Heart left ventricle (tissue), 16 donors: ENCODE results near the gene B9D2. TPM values are rescaled to one million over a fixed set of nuclear protein-coding genes. Genes with fewer than 3 reads are reported as not detected.

Source experiments
- ATAC-seq, 4 donors: fragments of 200-7000 bp; cut with Tn5 transposase; one replicate each; pipeline ENCODE4 v1.9.1; 2020 to 2022; ENCODE audit warnings: moderate library complexity in 4 of 4, mild to moderate bottlenecking in 3 of 4, moderate number of reproducible peaks in 1 of 4
- DNase-seq, 5 donors: peaks; one replicate each; pipeline ENCODE4 v3.0.0-alpha.2; 2020
- H3K27ac ChIP-seq, 12 donors: fragments of 200-600 bp; sonication (generic) in 4 of 12; one replicate each; pipeline versions ENCODE4 v1.5.0 to v1.8.0; 2016 to 2022; ENCODE audit warnings: mild to moderate bottlenecking in 2 of 12
- H3K27me3 ChIP-seq, 9 donors: fragments of 200-600 bp; sonication (generic) in 2 of 9; one replicate each; pipeline versions ENCODE4 v1.5.1 to v1.8.0; 2016 to 2022; ENCODE audit warnings: mild to moderate bottlenecking in 3 of 9
- H3K36me3 ChIP-seq, 9 donors: fragments of 200-600 bp; sonication (generic) in 2 of 9; one replicate each; pipeline versions ENCODE4 v1.5.0 to v1.8.0; 2018 to 2022; ENCODE audit warnings: mild to moderate bottlenecking in 2 of 9
- H3K4me1 ChIP-seq, 12 donors: fragments of 200-600 bp; sonication (generic) in 4 of 12; one replicate each; pipeline versions ENCODE4 v1.5.0 to v1.8.0; 2016 to 2022; ENCODE audit warnings: mild to moderate bottlenecking in 3 of 12
- H3K4me3 ChIP-seq, 12 donors: fragments of 200-600 bp; sonication (generic) in 4 of 12; one replicate each; pipeline versions ENCODE4 v1.5.0 to v1.8.0; 2017 to 2022; ENCODE audit warnings: mild to moderate bottlenecking in 9 of 12, moderate library complexity in 4 of 12
- H3K9me3 ChIP-seq, 12 donors: fragments of 200-600 bp; sonication (generic) in 4 of 12; one replicate each; pipeline versions ENCODE4 v1.5.0 to v1.8.0; 2016 to 2022; ENCODE audit warnings: mild to moderate bottlenecking in 1 of 12
- POLR2A ChIP-seq, 2 donors: fragments of 450-650 bp; IDR thresholded peaks; one replicate each; pipeline ENCODE4 v1.6.1; 2017; ENCODE audit warnings: antibody characterized with exemption in 2 of 2, mild to moderate bottlenecking in 2 of 2, moderate library complexity in 2 of 2
- WGBS, 4 donors: extraction: QIAGEN DNeasy Blood & Tissue Kit in 2 of 4; methylation state at CpG; one replicate each; pipeline versions ENCODE4 v1.1.5 to v1.1.7; 2013 to 2018; 5-methylcytosine and 5-hydroxymethylcytosine counted together
- intact Hi-C, 10 donors: fragments of 100-400 bp; cut with DNase I; formaldehyde crosslinking; loops; one replicate each; pipeline versions ENCODE4 v1.11.1 to v1.14.2; 2022
- polyA plus RNA-seq, 2 donors: library from polyadenylated mRNA; stranded (reverse); fragments of 200-250 nt; gene quantifications; one replicate each; pipeline ENCODE4 v1.2.3, GENCODE V29; 2013
- total RNA-seq, 9 donors: library from RNA; depleted of rRNA in 2 of 9; stranded (reverse); fragments of >200 nt in 2 of 9; fragmentation: NEBNext Ultra II Directional in 3 of 9; extraction: Animal tissue kit (Norgen Biotek cat#: 25700) in 3 of 9; gene quantifications; one replicate each; pipeline versions ENCODE4 v1.1.0 to v1.2.4, GENCODE V29; 2016 to 2023
- TF ChIP-seq, protein P1 (sequence below), 12 donors: fragments of 200-600 bp; sonication (generic) in 4 of 12; IDR thresholded peaks; one replicate each; pipeline versions ENCODE4 v1.5.0 to v1.8.0; 2018 to 2022; ENCODE audit warnings: antibody characterized with exemption in 12 of 12, mild to moderate bottlenecking in 5 of 12
- donor health status: ischemic (EF 13 %, LVEDD 7.1; RV severe dilation, severe dysfunction).
- donor health status: healthy with polysubstance abuse.
- donor health status: DM: no; HTN: yes; CAD: no.
- donor health status: DM: no; HTN: no; CAD: no.
- donor health status: ischemic (EF 25% LVEDD 6.9; RV normal size, moderate dysfunction).
- donor health status: ischemic (EF 25% LVEDD 5.7; RV mildly dilated, moderate dysfunction).
- donor health status: healthy.
- donor health status: DM: yes; HTN: yes; CAD: no.
- donor health status: ischemic (EF 35%, LVEDD 5.7; RV mildly dilated, moderate dysfunction).
- donor health status: nonischemic (EF 11% LVEDD 7.7; RV severe dilation, severe dysfunction).
- donor health status: DM: yes; HTN: yes; CAD: no.
- donor health status: PGD.
- donor health status: ischemic (EF 29% LVEDD 5.4; RV normal size, mild dysfunction).
- donor health status: nonischemic (EF 23%, LVEDD 6.1; RV moderate dilation, normal function).

The B9D2 gene
- total and polyA plus RNA-seq, 11 donors = 1.9 to 14.6 (median 3.3) TPM

GRCh38 chr19:41319500-41320184 lies 44.3 kb downstream of the B9D2 start:
- TF ChIP-seq, protein P1, sequence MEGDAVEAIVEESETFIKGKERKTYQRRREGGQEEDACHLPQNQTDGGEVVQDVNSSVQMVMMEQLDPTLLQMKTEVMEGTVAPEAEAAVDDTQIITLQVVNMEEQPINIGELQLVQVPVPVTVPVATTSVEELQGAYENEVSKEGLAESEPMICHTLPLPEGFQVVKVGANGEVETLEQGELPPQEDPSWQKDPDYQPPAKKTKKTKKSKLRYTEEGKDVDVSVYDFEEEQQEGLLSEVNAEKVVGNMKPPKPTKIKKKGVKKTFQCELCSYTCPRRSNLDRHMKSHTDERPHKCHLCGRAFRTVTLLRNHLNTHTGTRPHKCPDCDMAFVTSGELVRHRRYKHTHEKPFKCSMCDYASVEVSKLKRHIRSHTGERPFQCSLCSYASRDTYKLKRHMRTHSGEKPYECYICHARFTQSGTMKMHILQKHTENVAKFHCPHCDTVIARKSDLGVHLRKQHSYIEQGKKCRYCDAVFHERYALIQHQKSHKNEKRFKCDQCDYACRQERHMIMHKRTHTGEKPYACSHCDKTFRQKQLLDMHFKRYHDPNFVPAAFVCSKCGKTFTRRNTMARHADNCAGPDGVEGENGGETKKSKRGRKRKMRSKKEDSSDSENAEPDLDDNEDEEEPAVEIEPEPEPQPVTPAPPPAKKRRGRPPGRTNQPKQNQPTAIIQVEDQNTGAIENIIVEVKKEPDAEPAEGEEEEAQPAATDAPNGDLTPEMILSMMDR (IDR thresholded peaks at IDR 0.05) = no peak
- WGBS, 4 donors = 74 to 85% (median 79%) methylated on average over 16 to 20 of the region's 20 CpGs
- intact Hi-C loops = loop anchor here in 6 of 10 donors (2.0 to 10.0 kb wide), 6 partner anchors 33 to 245 kb away; partner anchors contain the start of genes B3GNT8 (in 2 of the 6) and TGFB1 (in 1 of the 6)
- peaks cover 3 to 81% (median 64%) of the 10 kb centered on the region in 9 donors for H3K36me3 ChIP-seq
- H3K4me1 ChIP-seq = peaks cover 3 to 39% (median 33%) of the 10 kb centered on the region in 12 donors
- H3K4me3 ChIP-seq = no peak overlapping the region
- no peaks in the 10 kb centered on the region for H3K9me3 ChIP-seq
- H3K27me3 ChIP-seq = no peaks in the 10 kb centered on the region
- DNase-seq (no peak), ATAC-seq (peak in 1 of 4 donors; percentile 52)
- peak overlapping the region in 1 of 12 donors; percentile 73 for H3K27ac ChIP-seq

DNA sequence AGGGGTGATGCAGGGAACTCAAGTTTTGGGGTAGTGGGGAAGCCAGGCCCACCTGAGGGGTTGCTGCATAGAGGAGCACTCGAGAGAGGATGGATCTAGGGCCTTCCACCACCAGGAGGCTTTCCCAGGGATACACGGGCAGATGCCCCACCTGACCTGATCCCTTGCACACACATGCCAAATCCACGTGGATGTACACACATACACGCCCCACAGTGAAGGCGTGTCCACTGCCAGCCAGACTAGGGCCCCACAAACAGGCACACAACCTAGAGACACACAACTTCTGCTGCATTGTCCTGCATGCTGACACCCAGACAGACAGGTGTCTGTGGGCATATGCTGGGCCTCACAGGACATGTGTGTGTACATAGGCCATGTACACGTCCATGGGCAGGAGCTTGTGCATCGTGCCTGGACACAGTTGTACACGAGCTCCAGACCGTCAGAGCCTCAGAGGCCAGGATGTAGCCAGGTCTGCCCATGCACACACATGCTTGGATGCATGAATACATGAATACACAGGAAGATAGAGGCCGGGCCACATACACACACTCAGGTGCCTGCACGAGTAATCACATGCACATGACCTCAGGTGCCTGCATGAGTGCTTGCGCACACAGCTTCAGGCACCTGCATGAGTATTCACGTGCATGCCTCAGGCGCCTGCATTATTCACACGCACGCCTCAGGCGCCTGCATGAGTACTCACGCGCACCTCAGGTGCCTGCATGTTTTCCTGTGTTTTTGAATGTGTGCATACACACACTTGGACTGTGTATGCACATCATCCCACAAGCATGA lies 45.1 kb downstream of the B9D2 start:
- intact Hi-C loops = loop anchor here in 1 of 10 donors (10.0 kb wide), 1 partner anchor 106 kb away; the partner anchor contains the start of gene B3GNT8
- Histone ChIP-seq H3K9me3 (no peaks in the 10 kb centered on the region), H3K4me3 (no peak overlapping the region), H3K4me1 (peaks cover 0 to 32% (median 26%) of the 10 kb centered on the region in 12 donors), H3K36me3 (peaks cover 3 to 88% (median 69%) of the 10 kb centered on the region in 9 donors), H3K27ac (no peak overlapping the region), H3K27me3 (no peaks in the 10 kb centered on the region)
- DNase-seq (no peak), ATAC-seq (no peak)
- TF ChIP-seq, protein P1 (IDR thresholded peaks at IDR 0.05) = no peak
- TF ChIP-seq POLR2A (IDR thresholded peaks at IDR 0.05) = no peak
- WGBS, 4 donors = 76 to 87% (median 84%) methylated on average over 19 of the region's 19 CpGs

DNA sequence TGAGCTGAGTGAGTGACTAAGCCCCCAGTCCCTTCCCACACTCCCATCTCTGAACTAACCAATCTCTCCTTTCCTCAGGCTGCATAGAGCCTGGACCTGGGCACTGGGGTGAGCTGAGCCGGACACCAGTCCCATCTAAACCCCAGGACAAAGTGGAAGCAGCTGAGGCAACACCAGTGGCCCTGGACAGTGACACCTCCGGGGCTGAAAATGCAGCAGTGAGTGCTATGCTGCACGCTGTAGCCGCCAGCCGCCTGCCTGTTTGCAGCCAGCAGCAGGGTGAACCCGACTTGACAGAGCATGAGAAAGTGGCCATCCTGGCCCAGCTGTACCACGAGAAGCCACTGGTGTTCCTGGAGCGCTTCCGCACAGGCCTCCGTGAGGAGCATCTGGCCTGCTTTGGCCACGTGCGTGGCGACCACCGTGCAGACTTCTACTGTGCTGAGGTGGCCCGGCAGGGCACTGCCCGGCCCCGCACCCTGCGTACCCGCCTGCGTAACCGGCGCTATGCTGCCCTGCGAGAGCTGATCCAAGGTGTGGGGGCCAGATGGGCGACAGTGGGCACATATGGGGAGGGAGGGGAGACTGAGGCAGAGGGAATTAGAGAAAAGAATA lies 47.5 kb downstream of the B9D2 start:
- ATAC-seq (no peak), DNase-seq (peak in 1 of 5 donors; percentile 11)
- Histone ChIP-seq H3K4me3 (no peak overlapping the region), H3K27me3 (no peaks in the 10 kb centered on the region), H3K9me3 (no peaks in the 10 kb centered on the region), H3K4me1 (peaks cover 0 to 20% (median 7%) of the 10 kb centered on the region in 12 donors), H3K27ac (no peak overlapping the region), H3K36me3 (peaks cover 3 to 94% (median 87%) of the 10 kb centered on the region in 9 donors)
- WGBS, 4 donors = 96 to 97% (median 96%) methylated on average over 23 to 24 of the region's 24 CpGs
- intact Hi-C loops = loop anchor here in 1 of 10 donors (10.0 kb wide), 1 partner anchor 108 kb away; the partner anchor contains the start of gene B3GNT8
- TF ChIP-seq, protein P1 (IDR thresholded peaks at IDR 0.05) = no peak
- no peak for TF ChIP-seq POLR2A (IDR thresholded peaks at IDR 0.05)
